Liver (tissue), 9 donors: Measurements from ENCODE around the gene FAM13A. TPM values are rescaled to one million over a fixed set of nuclear protein-coding genes. Genes with fewer than 3 reads are reported as not detected.
A peak's percentile ranks its signal among the peaks of the same experiment; 100 is the strongest.

Experiments used
- DNase-seq: peaks from one replicate; pipeline ENCODE4 v3.0.0-alpha.2; 2017; ENCODE audit warnings: low spot score
- H3K27ac ChIP-seq, 2 donors: one replicate each; pipeline ENCODE4 v1.7.0; 2013; ENCODE audit warnings: inconsistent platforms in 2 of 2, low read length in 2 of 2, control low read depth in 1 of 2, low read depth in 1 of 2, mild to moderate bottlenecking in 1 of 2
- H3K27me3 ChIP-seq, 4 donors: one replicate each; pipeline versions ENCODE4 v1.6.1 to v1.7.0; 2013; ENCODE audit warnings: low read length in 3 of 4, inconsistent platforms in 1 of 4, mild to moderate bottlenecking in 1 of 4, moderate library complexity in 1 of 4; ENCODE audit not compliant: control insufficient read depth in 4 of 4, insufficient read depth in 4 of 4
- H3K36me3 ChIP-seq, 4 donors: one replicate each; pipeline versions ENCODE4 v1.6.1 to v1.7.0; 2013; ENCODE audit warnings: low read length in 3 of 4, mild to moderate bottlenecking in 3 of 4, low read depth in 1 of 4, moderate library complexity in 1 of 4; ENCODE audit not compliant: control insufficient read depth in 4 of 4, insufficient read depth in 3 of 4
- H3K4me1 ChIP-seq, 4 donors: one replicate each; pipeline versions ENCODE4 v1.6.1 to v1.7.0; 2013; ENCODE audit warnings: low read length in 3 of 4, mild to moderate bottlenecking in 3 of 4, moderate library complexity in 1 of 4; ENCODE audit not compliant: control insufficient read depth in 4 of 4, insufficient read depth in 4 of 4
- H3K4me3 ChIP-seq, 3 donors: one replicate each; pipeline versions ENCODE4 v1.6.1 to v1.7.0; 2013; ENCODE audit warnings: low read length in 3 of 3, control low read depth in 1 of 3, low read depth in 1 of 3, mild to moderate bottlenecking in 1 of 3
- H3K9ac ChIP-seq, 2 donors: one replicate each; pipeline ENCODE4 v1.7.0; 2013; ENCODE audit warnings: low read length in 2 of 2, mild to moderate bottlenecking in 2 of 2, moderate library complexity in 2 of 2, control low read depth in 1 of 2, low read depth in 1 of 2
- H3K9me3 ChIP-seq, 4 donors: one replicate each; pipeline versions ENCODE4 v1.6.1 to v1.7.0; 2013; ENCODE audit warnings: low read length in 3 of 4; ENCODE audit not compliant: control insufficient read depth in 4 of 4
- ATF3 ChIP-seq: IDR thresholded peaks from 2 replicates; pipeline ENCODE4 v1.6.1; 2016; ENCODE audit warnings: antibody characterized with exemption
- CTCF ChIP-seq: fragments of 150-350 bp; IDR thresholded peaks from 2 replicates; pipeline ENCODE4 v1.5.1; 2017; ENCODE audit warnings: improper control_type of control experiment, low read depth, low read length; ENCODE audit not compliant: missing input control
- FOXA1 ChIP-seq: IDR thresholded peaks from 2 replicates; pipeline ENCODE4 v1.6.1; 2016; ENCODE audit warnings: antibody characterized with exemption
- FOXA2 ChIP-seq: IDR thresholded peaks from 2 replicates; pipeline ENCODE4 v1.6.1; 2016; ENCODE audit warnings: antibody characterized with exemption
- JUND ChIP-seq, 2 donors: IDR thresholded peaks; 2 replicates each; pipeline ENCODE4 v1.6.1; 2016; ENCODE audit warnings: antibody characterized with exemption in 2 of 2
- NR2F2 ChIP-seq: IDR thresholded peaks from 2 replicates; pipeline ENCODE4 v1.6.1; 2016; ENCODE audit warnings: antibody characterized with exemption
- REST ChIP-seq: IDR thresholded peaks from 2 replicates; pipeline ENCODE4 v1.6.1; 2016; ENCODE audit warnings: antibody characterized with exemption, mild to moderate bottlenecking
- RXRA ChIP-seq, 2 donors: IDR thresholded peaks; 2 replicates each; pipeline ENCODE4 v1.6.1; 2017 to 2018; ENCODE audit warnings: antibody characterized with exemption in 2 of 2, mild to moderate bottlenecking in 1 of 2
- SP1 ChIP-seq: IDR thresholded peaks from 2 replicates; pipeline ENCODE4 v1.6.1; 2018; ENCODE audit warnings: antibody characterized with exemption, mild to moderate bottlenecking
- TAF1 ChIP-seq: conservative IDR thresholded peaks from 2 replicates; pipeline ENCODE4 v1.6.1; 2016; ENCODE audit warnings: antibody characterized with exemption, mild to moderate bottlenecking
- YY1 ChIP-seq: IDR thresholded peaks from 2 replicates; pipeline ENCODE4 v1.6.1; 2016; ENCODE audit warnings: antibody characterized with exemption, mild to moderate bottlenecking
- ZBTB33 ChIP-seq: IDR thresholded peaks from 2 replicates; pipeline ENCODE4 v1.6.1; 2016; ENCODE audit warnings: antibody characterized with exemption
- WGBS: extraction: QIAGEN DNeasy Blood & Tissue Kit; methylation state at CpG from one replicate; pipeline ENCODE4 v1.1.7; 2013; 5-methylcytosine and 5-hydroxymethylcytosine counted together
- polyA plus RNA-seq, 2 donors: library from polyadenylated mRNA; stranded (reverse) in 1 of 2; unstranded in 1 of 2; fragments of 200-250 nt in 1 of 2; fragments of >200 nt in 1 of 2; fragmentation: Nextera tagmentation in 1 of 2; extraction: Ambion mirVana in 1 of 2; gene quantifications; one replicate each; pipeline versions ENCODE4 v1.2.1 to v1.2.3, GENCODE V29; 2013 to 2015
- total RNA-seq, 2 donors: library from RNA; depleted of rRNA; stranded (reverse); fragments of >200 nt; gene quantifications; one replicate each; pipeline ENCODE4 v1.2.3, GENCODE V29; 2014
- donor health status: healthy.
- donor health status: healthy.
- donor health status: healthy.
- donor health status: healthy.
- donor health status: healthy.

FAM13A gene
- total and polyA plus RNA-seq, 4 donors = 14.9 to 52.9 (median 27.6) TPM

- TF ChIP-seq FOXA2 (no peak), TAF1 (no peak), ZBTB33 (no peak), FOXA1 (no peak), YY1 (no peak), CTCF (no peak)
- H3K4me1 ChIP-seq = peaks cover 0 to 53% (median 34%) of the 10 kb centered on the region in 4 donors
- peak overlapping the region in 2 of 3 donors; percentile 9 for H3K4me3 ChIP-seq
- 43% methylated on average over 6 of the region's 6 CpGs for WGBS
- H3K36me3 ChIP-seq = no peaks in the 10 kb centered on the region
- no peaks in the 10 kb centered on the region for H3K9me3 ChIP-seq
- H3K27ac ChIP-seq = peak overlapping the region; percentile 51 to 86
- peak overlapping the region; percentile 36 to 87 for H3K9ac ChIP-seq
- no peaks in the 10 kb centered on the region for H3K27me3 ChIP-seq
- DNase-seq = no peak
Observed at GRCh38 chr4:88757776-88758175, 299.2 kb downstream of the FAM13A start.

- Histone ChIP-seq H3K9ac (peak overlapping the region; percentile 1 to 87), H3K27ac (peak overlapping the region; percentile 71 to 86), H3K9me3 (no peaks in the 10 kb centered on the region), H3K4me3 (no peak overlapping the region), H3K36me3 (no peaks in the 10 kb centered on the region), H3K4me1 (peaks cover 0 to 53% (median 39%) of the 10 kb centered on the region in 4 donors), H3K27me3 (no peaks in the 10 kb centered on the region)
- TF ChIP-seq JUND (IDR thresholded peaks at IDR 0.05) (no peak), TAF1 (no peak), ATF3 (no peak), REST (no peak), CTCF (no peak), RXRA (IDR thresholded peaks at IDR 0.05) (no peak), NR2F2 (no peak), SP1 (no peak)
- DNase-seq = no peak
Observed at GRCh38 chr4:88757067-88757466, 299.9 kb downstream of the FAM13A start.
